ENCODE measurements around the gene OR13G1. TPM values are rescaled to one million over a fixed set of nuclear protein-coding genes. Genes with fewer than 3 reads are reported as not detected.

OR13G1 gene
- total RNA-seq, 1 donor from 2014 or later, result not detected

- TF ChIP-seq, protein P1, sequence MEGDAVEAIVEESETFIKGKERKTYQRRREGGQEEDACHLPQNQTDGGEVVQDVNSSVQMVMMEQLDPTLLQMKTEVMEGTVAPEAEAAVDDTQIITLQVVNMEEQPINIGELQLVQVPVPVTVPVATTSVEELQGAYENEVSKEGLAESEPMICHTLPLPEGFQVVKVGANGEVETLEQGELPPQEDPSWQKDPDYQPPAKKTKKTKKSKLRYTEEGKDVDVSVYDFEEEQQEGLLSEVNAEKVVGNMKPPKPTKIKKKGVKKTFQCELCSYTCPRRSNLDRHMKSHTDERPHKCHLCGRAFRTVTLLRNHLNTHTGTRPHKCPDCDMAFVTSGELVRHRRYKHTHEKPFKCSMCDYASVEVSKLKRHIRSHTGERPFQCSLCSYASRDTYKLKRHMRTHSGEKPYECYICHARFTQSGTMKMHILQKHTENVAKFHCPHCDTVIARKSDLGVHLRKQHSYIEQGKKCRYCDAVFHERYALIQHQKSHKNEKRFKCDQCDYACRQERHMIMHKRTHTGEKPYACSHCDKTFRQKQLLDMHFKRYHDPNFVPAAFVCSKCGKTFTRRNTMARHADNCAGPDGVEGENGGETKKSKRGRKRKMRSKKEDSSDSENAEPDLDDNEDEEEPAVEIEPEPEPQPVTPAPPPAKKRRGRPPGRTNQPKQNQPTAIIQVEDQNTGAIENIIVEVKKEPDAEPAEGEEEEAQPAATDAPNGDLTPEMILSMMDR (IDR thresholded peaks at IDR 0.05; ENCODE audit: unreplicated experiment), result no peak
- H3K36me3 Mint-ChIP-seq (ENCODE audit: low read depth, unreplicated experiment), result no peaks in the 10 kb centered on the region
- H3K27ac Mint-ChIP-seq (ENCODE audit: unreplicated experiment), result no peak overlapping the region
- peaks cover 5% of the 10 kb centered on the region for H3K27me3 Mint-ChIP-seq (ENCODE audit: unreplicated experiment)
- peaks cover 6% of the 10 kb centered on the region for H3K9me3 Mint-ChIP-seq (ENCODE audit: unreplicated experiment)
- DNase-seq (ENCODE audit: low spot score), result no peak
- no peak overlapping the region for H3K4me3 Mint-ChIP-seq (ENCODE audit: unreplicated experiment)
- H3K4me1 Mint-ChIP-seq (ENCODE audit: unreplicated experiment), result no peaks in the 10 kb centered on the region
Observed at GRCh38 chr1:247638781-247639180, 40.8 kb downstream of the OR13G1 start.

- peaks cover 6% of the 10 kb centered on the region for H3K9me3 Mint-ChIP-seq (ENCODE audit: unreplicated experiment)
- no peak overlapping the region for H3K4me3 Mint-ChIP-seq (ENCODE audit: unreplicated experiment)
- no peak for DNase-seq (ENCODE audit: low spot score)
- TF ChIP-seq, protein P1 (IDR thresholded peaks at IDR 0.05; ENCODE audit: unreplicated experiment), result no peak
- H3K27me3 Mint-ChIP-seq (ENCODE audit: unreplicated experiment), result peaks cover 3% of the 10 kb centered on the region
- no peaks in the 10 kb centered on the region for H3K36me3 Mint-ChIP-seq (ENCODE audit: low read depth, unreplicated experiment)
- H3K4me1 Mint-ChIP-seq (ENCODE audit: unreplicated experiment), result no peaks in the 10 kb centered on the region
- H3K27ac Mint-ChIP-seq (ENCODE audit: unreplicated experiment), result no peak overlapping the region
Observed at GRCh38 chr1:247638011-247638410, 41.5 kb downstream of the OR13G1 start.

DNA sequence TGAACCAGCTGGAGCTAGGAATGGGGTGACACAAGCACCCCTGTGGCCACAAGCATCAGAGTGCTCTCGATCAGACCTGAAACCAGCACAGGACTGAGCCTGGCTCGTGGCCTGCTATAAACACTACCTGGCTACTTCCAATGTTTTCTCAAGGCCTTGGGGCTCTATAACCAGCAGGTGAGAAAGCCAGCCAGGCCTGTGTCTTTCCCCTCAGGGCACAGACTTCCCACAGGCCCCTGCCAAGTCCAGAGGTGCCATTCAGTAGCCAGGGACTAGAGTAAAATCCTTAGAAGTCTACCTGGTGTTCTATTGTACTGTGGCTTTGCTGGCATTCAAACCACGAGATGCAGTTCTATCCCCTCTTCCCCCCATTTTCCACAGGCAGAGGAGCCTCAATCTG is 51.6 kb downstream of the OR13G1 start:
- H3K36me3 Mint-ChIP-seq (ENCODE audit: low read depth, unreplicated experiment), result no peaks in the 10 kb centered on the region
- TF ChIP-seq, protein P1 (IDR thresholded peaks at IDR 0.05; ENCODE audit: unreplicated experiment), result no peak
- no peaks in the 10 kb centered on the region for H3K4me1 Mint-ChIP-seq (ENCODE audit: unreplicated experiment)
- no peak for DNase-seq (ENCODE audit: low spot score)
- H3K27me3 Mint-ChIP-seq (ENCODE audit: unreplicated experiment), result no peaks in the 10 kb centered on the region
- no peaks in the 10 kb centered on the region for H3K9me3 Mint-ChIP-seq (ENCODE audit: unreplicated experiment)
- H3K27ac Mint-ChIP-seq (ENCODE audit: unreplicated experiment), result no peak overlapping the region
- H3K4me3 Mint-ChIP-seq (ENCODE audit: unreplicated experiment), result no peak overlapping the region

Other genes with a start within 250 kb of the OR13G1 start
- not detected for gene OR2B11, start 221.6 kb downstream of the OR13G1 start, total RNA-seq (ENCODE audit: unreplicated experiment)
- gene OR2C3, start 143.3 kb downstream of the OR13G1 start, total RNA-seq (ENCODE audit: unreplicated experiment), result not detected
- gene GCSAML, start 130.6 kb downstream of the OR13G1 start, total RNA-seq (ENCODE audit: unreplicated experiment), result 0.23 TPM
- gene OR2G2, start 91.4 kb downstream of the OR13G1 start, total RNA-seq (ENCODE audit: unreplicated experiment), result not detected
- gene OR2G3, start 74.2 kb downstream of the OR13G1 start, total RNA-seq (ENCODE audit: unreplicated experiment), result not detected
- gene OR6F1, start 36.9 kb upstream of the OR13G1 start, total RNA-seq (ENCODE audit: unreplicated experiment), result not detected
- not detected for gene OR14K1, start 58.9 kb upstream of the OR13G1 start, total RNA-seq (ENCODE audit: unreplicated experiment)
- gene OR14A2, start 68.4 kb upstream of the OR13G1 start, total RNA-seq (ENCODE audit: unreplicated experiment), result not detected
- not detected for gene OR1C1, start 80.8 kb upstream of the OR13G1 start, total RNA-seq (ENCODE audit: unreplicated experiment)
- not detected for gene OR14A16, start 144.4 kb upstream of the OR13G1 start, total RNA-seq (ENCODE audit: unreplicated experiment)
- not detected for gene OR11L1, start 162.2 kb upstream of the OR13G1 start, total RNA-seq (ENCODE audit: unreplicated experiment)
- gene TRIM58, start 177.4 kb upstream of the OR13G1 start, total RNA-seq (ENCODE audit: unreplicated experiment), result 1.4 TPM
- gene OR2W3, start 215.8 kb upstream of the OR13G1 start, total RNA-seq (ENCODE audit: unreplicated experiment), result 0.87 TPM
- gene OR2T8, start 240.5 kb upstream of the OR13G1 start, total RNA-seq (ENCODE audit: unreplicated experiment), result not detected
- gene OR2AJ1, start 245.2 kb upstream of the OR13G1 start, total RNA-seq (ENCODE audit: unreplicated experiment), result not detected

Measured in endothelial cell (in vitro differentiated cells).